Endothelial cell of umbilical vein (primary cell): Measurements from ENCODE around the gene POFUT2. TPM values are rescaled to one million over a fixed set of nuclear protein-coding genes. Genes with fewer than 3 reads are reported as not detected.

Source experiments
- BruUV-seq: library from RNA; stranded (reverse); fragments of 400-500 nt; replicated peaks from 2 replicates; lab custom pipeline; 2021; lab: Mats Ljungman, UMichigan
- CTCF ChIA-PET: fragments of 300-600, 350-600 bp; sonication (Branson Sonifier 250); formaldehyde crosslinking; loops from one replicate; lab custom pipeline; 2021; ENCODE audit warnings: antibody characterized with exemption, inconsistent platforms; lab: Charles Lee
- POLR2A ChIA-PET: fragments of 300-600, 350-600 bp; sonication (Branson Sonifier 250); formaldehyde crosslinking; loops from one replicate; lab custom pipeline; 2021; ENCODE audit warnings: antibody characterized with exemption, inconsistent platforms; lab: Charles Lee
- DNase-seq: peaks from one replicate; pipeline ENCODE4 v3.0.0-alpha.2; 2011; ENCODE audit warnings: low read depth, low spot score
- FAIRE-seq: peaks from 2 replicates; lab custom pipeline; 2011; peaks lifted over from hg19 to GRCh38; lab: Jason Lieb, UNC
- H2AFZ ChIP-seq: 2 replicates; pipeline ENCODE4 v1.6.0; 2012; ENCODE audit warnings: low read depth, low read length, control low read depth, inconsistent platforms
- H3K27ac ChIP-seq: 2 replicates; pipeline ENCODE4 v1.5.1; 2011; ENCODE audit warnings: low read depth, mild to moderate bottlenecking, control low read depth, low read length, moderate library complexity; ENCODE audit not compliant: insufficient read depth
- H3K27me3 ChIP-seq, 2 experiments: 2 replicates each; pipeline versions ENCODE4 v1.6.0 to v1.6.1; 2011; ENCODE audit warnings: low read length in 2 of 2, mixed read lengths in 1 of 2; ENCODE audit not compliant: control insufficient read depth in 2 of 2, insufficient read depth in 2 of 2
- H3K36me3 ChIP-seq, 2 experiments: 2 replicates in 1 of 2; 3 replicates in 1 of 2; pipeline ENCODE4 v1.5.1; 2011; ENCODE audit warnings: low read length in 2 of 2, mild to moderate bottlenecking in 1 of 2, moderate library complexity in 1 of 2; ENCODE audit not compliant: control insufficient read depth in 2 of 2, insufficient read depth in 2 of 2; ENCODE audit errors: extremely low read depth in 1 of 2
- H3K4me1 ChIP-seq: 3 replicates; pipeline ENCODE4 v1.5.1; 2011; ENCODE audit warnings: mild to moderate bottlenecking, low read length; ENCODE audit not compliant: control insufficient read depth, insufficient read depth; ENCODE audit errors: extremely low read depth
- H3K4me2 ChIP-seq: 2 replicates; pipeline ENCODE4 v1.6.1; 2011; ENCODE audit warnings: low read length, control low read depth, mixed read lengths; ENCODE audit not compliant: insufficient read depth
- H3K4me3 ChIP-seq, 3 experiments: fragments of 200-600 bp in 1 of 3; sonication (generic), shearing (Covaris generic) in 1 of 3; replicated peaks in 1 of 3; 2 replicates each; pipeline ENCODE4 v1.5.1; 2011 to 2016; ENCODE audit warnings: control low read depth in 3 of 3, low read length in 3 of 3, mild to moderate bottlenecking in 2 of 3, inconsistent platforms in 1 of 3, low read depth in 1 of 3, moderate library complexity in 1 of 3; ENCODE audit not compliant: insufficient read depth in 1 of 3
- H3K79me2 ChIP-seq: 2 replicates; pipeline ENCODE4 v1.6.0; 2012; ENCODE audit warnings: low read length, inconsistent platforms; ENCODE audit not compliant: control insufficient read depth, insufficient read depth
- H3K9ac ChIP-seq: replicated peaks from 2 replicates; pipeline ENCODE3; 2011; ENCODE audit warnings: low read length, control low read depth; ENCODE audit not compliant: insufficient read depth; ENCODE audit errors: extremely low read depth
- H3K9me1 ChIP-seq: replicated peaks from 3 replicates; pipeline ENCODE4 v1.6.0; 2011; ENCODE audit warnings: mild to moderate bottlenecking, low read length; ENCODE audit not compliant: control insufficient read depth, insufficient read depth; ENCODE audit errors: extremely low read depth
- H3K9me3 ChIP-seq: replicated peaks from 2 replicates; pipeline ENCODE4 v1.5.1; 2012; ENCODE audit warnings: low read length, inconsistent platforms; ENCODE audit not compliant: control insufficient read depth, insufficient read depth
- H4K20me1 ChIP-seq: replicated peaks from 2 replicates; pipeline ENCODE3; 2011; ENCODE audit warnings: mild to moderate bottlenecking, low read length; ENCODE audit not compliant: control insufficient read depth, insufficient read depth; ENCODE audit errors: extremely low read depth
- CTCF ChIP-seq, 2 donors: IDR thresholded peaks; 1 replicate in 1 of 2; 2 replicates in 1 of 2; pipeline ENCODE4 v1.5.1; 2011; ENCODE audit warnings: low read length in 2 of 2, mild to moderate bottlenecking in 2 of 2, moderate library complexity in 2 of 2, control low read depth in 1 of 2, inconsistent platforms in 1 of 2, low read depth in 1 of 2; ENCODE audit not compliant: insufficient read depth in 1 of 2; ENCODE audit errors: extremely low read depth in 1 of 2
- EZH2 ChIP-seq: IDR thresholded peaks from 2 replicates; pipeline ENCODE4 v1.6.1; 2012; ENCODE audit warnings: borderline replicate concordance, low read depth, mild to moderate bottlenecking, moderate library complexity, low read length, inconsistent platforms; ENCODE audit not compliant: severe bottlenecking
- FOS ChIP-seq: IDR thresholded peaks from 2 replicates; pipeline ENCODE4 v1.6.1; 2011; ENCODE audit warnings: mild to moderate bottlenecking, low read length, moderate library complexity, borderline replicate concordance; ENCODE audit not compliant: insufficient read depth
- GATA2 ChIP-seq: IDR thresholded peaks from 2 replicates; pipeline ENCODE4 v1.7.0; 2011; ENCODE audit warnings: low read depth, mild to moderate bottlenecking, moderate library complexity, mixed read lengths, low read length; ENCODE audit not compliant: insufficient read length, insufficient read depth
- JUN ChIP-seq: IDR thresholded peaks from 2 replicates; pipeline ENCODE4 v1.6.1; 2011; ENCODE audit warnings: borderline replicate concordance, low read depth; ENCODE audit not compliant: insufficient read length, insufficient read depth
- MAX ChIP-seq: IDR thresholded peaks from 2 replicates; pipeline ENCODE4 v1.6.1; 2011; ENCODE audit not compliant: insufficient read depth, insufficient read length
- MYC ChIP-seq: IDR thresholded peaks from one replicate; pipeline ENCODE4 v1.6.1; 2011; ENCODE audit warnings: mild to moderate bottlenecking, low read depth, low read length
- POLR2A ChIP-seq: IDR thresholded peaks from 2 replicates; pipeline ENCODE4 v1.6.1; 2012; ENCODE audit warnings: low read depth, mild to moderate bottlenecking, control low read depth, low read length
- POLR2AphosphoS5 ChIP-seq: IDR thresholded peaks from 2 replicates; pipeline ENCODE4 v1.6.1; 2012; ENCODE audit warnings: low read depth, mild to moderate bottlenecking, control low read depth, low read length, moderate library complexity; ENCODE audit not compliant: insufficient read depth
- dilution Hi-C: fragments of 300-500 bp; cut with MboI; formaldehyde crosslinking; loops from one replicate; pipeline ENCODE4 v1.15.0; 2019; ENCODE audit warnings: low sequenced_read_pairs; ENCODE audit not compliant: extremely low pct_ligation_motif_present
- intact Hi-C: fragments of 100-400 bp; cut with micrococcal nuclease; formaldehyde crosslinking; loops from one replicate; pipeline ENCODE4 v1.10.0; 2022
- polyA plus RNA-seq, 4 experiments: library from polyadenylated mRNA; depleted of rRNA in 3 of 4; stranded (reverse) in 3 of 4; unstranded in 1 of 4; fragments of >200 nt; gene quantifications; 2 replicates each; pipeline versions ENCODE4 v1.2.1 to v1.2.3, GENCODE V29; 2011 to 2012; ENCODE audit warnings: missing spikeins in 1 of 4
- total RNA-seq: library from RNA; stranded (reverse); gene quantifications from 2 replicates; pipeline ENCODE4 v1.2.3, GENCODE V29; 2021

POFUT2 gene
- total and polyA plus RNA-seq, 2 donors (not counting 3 experiments of a cell fraction or from before 2014, with no cell fraction given): 30.7 to 47.5 TPM

- H3K27ac ChIP-seq: no peak overlapping the region
- TF ChIP-seq EZH2 (no peak), FOS (no peak), GATA2 (no peak), MYC (no peak), POLR2AphosphoS5 (no peak), POLR2A (no peak), JUN (no peak), CTCF (IDR thresholded peaks at IDR 0.05; ENCODE audit: extremely low read depth in 1 of 2, insufficient read depth in 1 of 2, low read depth in 1 of 2, low read length in 2 of 2) (no peak), MAX (no peak)
- H3K79me2 ChIP-seq: no peaks in the 10 kb centered on the region
- DNase-seq: no peak
- dilution Hi-C loops: no loop called here
- CTCF ChIA-PET: interaction anchor here (1.9 kb wide), 1 partner anchor 13 kb away, joined by 4 read pairs; no protein-coding TSS in a partner anchor
- no peak for FAIRE-seq
- no peak overlapping the region for H2AFZ ChIP-seq
- POLR2A ChIA-PET: no interaction called here
- no peaks in the 10 kb centered on the region for H3K27me3 ChIP-seq
- intact Hi-C loops: no loop called here
- no peaks in the 10 kb centered on the region for H4K20me1 ChIP-seq
- H3K9me1 ChIP-seq: no peaks in the 10 kb centered on the region
- BruUV-seq: no TSS peak
- H3K4me1 ChIP-seq: no peaks in the 10 kb centered on the region
- no peak overlapping the region for H3K4me2 ChIP-seq
- no peak overlapping the region for H3K9ac ChIP-seq
- H3K4me3 ChIP-seq: no peak overlapping the region
- H3K36me3 ChIP-seq: peaks cover 0 to 19% of the 10 kb centered on the region in 2 experiments
- H3K9me3 ChIP-seq: no peaks in the 10 kb centered on the region
These were observed 26.6 kb downstream of the POFUT2 start for GRCh38 chr21:45261093-45261492.
